ENCODE data around the gene ST6GAL1.

DNA sequence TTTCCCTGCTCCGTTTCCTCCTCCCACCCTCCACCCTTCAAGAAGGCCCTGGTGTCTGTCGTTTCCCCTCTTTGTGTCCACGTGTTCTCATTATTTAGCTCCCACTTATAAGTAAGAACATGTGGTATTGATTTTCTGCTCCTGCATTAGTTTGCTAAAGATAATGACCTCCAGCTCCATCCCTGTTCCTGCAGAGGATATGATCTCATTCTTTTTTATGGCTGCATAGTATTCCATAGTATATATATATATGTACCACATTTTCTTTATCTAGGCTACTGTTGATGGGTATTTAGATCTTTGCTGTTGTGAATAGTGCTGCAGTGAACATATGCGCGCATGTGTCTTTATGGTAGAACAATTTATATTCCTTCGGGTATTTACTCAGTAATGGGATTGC, 4.8 kb downstream of the ST6GAL1 start:
- TF ChIP-seq, protein P1, sequence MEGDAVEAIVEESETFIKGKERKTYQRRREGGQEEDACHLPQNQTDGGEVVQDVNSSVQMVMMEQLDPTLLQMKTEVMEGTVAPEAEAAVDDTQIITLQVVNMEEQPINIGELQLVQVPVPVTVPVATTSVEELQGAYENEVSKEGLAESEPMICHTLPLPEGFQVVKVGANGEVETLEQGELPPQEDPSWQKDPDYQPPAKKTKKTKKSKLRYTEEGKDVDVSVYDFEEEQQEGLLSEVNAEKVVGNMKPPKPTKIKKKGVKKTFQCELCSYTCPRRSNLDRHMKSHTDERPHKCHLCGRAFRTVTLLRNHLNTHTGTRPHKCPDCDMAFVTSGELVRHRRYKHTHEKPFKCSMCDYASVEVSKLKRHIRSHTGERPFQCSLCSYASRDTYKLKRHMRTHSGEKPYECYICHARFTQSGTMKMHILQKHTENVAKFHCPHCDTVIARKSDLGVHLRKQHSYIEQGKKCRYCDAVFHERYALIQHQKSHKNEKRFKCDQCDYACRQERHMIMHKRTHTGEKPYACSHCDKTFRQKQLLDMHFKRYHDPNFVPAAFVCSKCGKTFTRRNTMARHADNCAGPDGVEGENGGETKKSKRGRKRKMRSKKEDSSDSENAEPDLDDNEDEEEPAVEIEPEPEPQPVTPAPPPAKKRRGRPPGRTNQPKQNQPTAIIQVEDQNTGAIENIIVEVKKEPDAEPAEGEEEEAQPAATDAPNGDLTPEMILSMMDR (IDR thresholded peaks at IDR 0.05): no peak
- TF ChIP-seq EP300 (IDR thresholded peaks at IDR 0.05) (no peak), POLR2A (IDR thresholded peaks at IDR 0.05) (no peak), POLR2AphosphoS5 (IDR thresholded peaks at IDR 0.05) (no peak)
